SK-N-SH treated with all-trans-retinoic acid at 6 μM for 48 hours (cell line): ENCODE measurements around the gene POLR2F.

Experiments used
- ATAC-seq: fragments of 200-7000 bp; cut with Tn5 transposase; 3 replicates; pipeline ENCODE4 v1.9.1; 2020; ENCODE audit warnings: mild to moderate bottlenecking, moderate library complexity
- ARNTL ChIP-seq: fragments of 450-650 bp; formaldehyde crosslinking; IDR thresholded peaks from 2 replicates; pipeline ENCODE4 v1.5.0; 2020; ENCODE audit warnings: low read depth, mild to moderate bottlenecking, moderate library complexity, borderline replicate concordance
- CREB5 ChIP-seq: fragments of 250-450 bp; sonication (Bioruptor Pico); IDR thresholded peaks from 2 replicates; pipeline ENCODE4 v1.5.1; 2020; ENCODE audit warnings: low read depth, mild to moderate bottlenecking, moderate library complexity
- CSDC2 ChIP-seq: fragments of 250-450 bp; sonication (Bioruptor Pico); IDR thresholded peaks from 2 replicates; pipeline ENCODE4 v1.5.0; 2020; ENCODE audit warnings: mild to moderate bottlenecking, moderate library complexity
- CSRNP3 ChIP-seq: fragments of 250-450 bp; sonication (Bioruptor Pico); IDR thresholded peaks from 2 replicates; pipeline ENCODE4 v1.5.1; 2021; ENCODE audit warnings: mild to moderate bottlenecking, moderate library complexity
- ESRRG ChIP-seq: fragments of 250-450 bp; sonication (Bioruptor Pico); IDR thresholded peaks from 2 replicates; pipeline ENCODE4 v1.6.1; 2021; ENCODE audit warnings: mild to moderate bottlenecking
- ISL1 ChIP-seq: fragments of 250-450 bp; sonication (Bioruptor Pico); IDR thresholded peaks from 2 replicates; pipeline ENCODE4 v2.1.2; 2022; ENCODE audit warnings: mild to moderate bottlenecking, moderate library complexity
- OSR1 ChIP-seq: fragments of 250-450 bp; sonication (Bioruptor Pico); IDR thresholded peaks from 2 replicates; pipeline ENCODE4 v1.8.0; 2022; ENCODE audit warnings: moderate library complexity, mild to moderate bottlenecking, inconsistent platforms
- PATZ1 ChIP-seq: fragments of 250-450 bp; sonication (Bioruptor Pico); IDR thresholded peaks from 2 replicates; pipeline ENCODE4 v1.8.0; 2020; ENCODE audit warnings: mild to moderate bottlenecking, moderate library complexity, borderline replicate concordance
- PPARA ChIP-seq: fragments of 250-450 bp; sonication (Bioruptor Pico); IDR thresholded peaks from 2 replicates; pipeline ENCODE4 v1.5.0; 2020; ENCODE audit warnings: mild to moderate bottlenecking, borderline replicate concordance
- RARB ChIP-seq: fragments of 250-450 bp; sonication (Bioruptor Pico); IDR thresholded peaks from 2 replicates; pipeline ENCODE4 v1.8.0; 2021; ENCODE audit warnings: mild to moderate bottlenecking, moderate library complexity
- SNAI2 ChIP-seq: fragments of 250-450 bp; sonication (Bioruptor Pico); IDR thresholded peaks from 2 replicates; pipeline ENCODE4 v1.5.0; 2020; ENCODE audit warnings: mild to moderate bottlenecking, moderate library complexity
- TCF4 ChIP-seq: fragments of 250-450 bp; sonication (Bioruptor Pico); IDR thresholded peaks from 2 replicates; pipeline ENCODE4 v1.8.0; 2021; ENCODE audit warnings: mild to moderate bottlenecking, moderate library complexity, borderline replicate concordance
- TOX ChIP-seq: fragments of 250-450 bp; sonication (Bioruptor Pico); IDR thresholded peaks from 2 replicates; pipeline ENCODE4 v1.8.0; 2021; ENCODE audit warnings: mild to moderate bottlenecking, moderate library complexity, borderline replicate concordance
- ZFP30 ChIP-seq: fragments of 450-650 bp; formaldehyde crosslinking; IDR thresholded peaks from 2 replicates; pipeline ENCODE4 v1.5.0; 2022; ENCODE audit warnings: mild to moderate bottlenecking, moderate library complexity
- ZNF565 ChIP-seq: fragments of 450-650 bp; formaldehyde crosslinking; conservative IDR thresholded peaks from 2 replicates; pipeline ENCODE4 v1.5.0; 2020; ENCODE audit warnings: low read depth, mild to moderate bottlenecking, moderate library complexity
- ZNF70 ChIP-seq: fragments of 450-650 bp; formaldehyde crosslinking; IDR thresholded peaks from 2 replicates; pipeline ENCODE4 v1.5.0; 2020; ENCODE audit warnings: mild to moderate bottlenecking, moderate library complexity
- ZNF8 ChIP-seq: fragments of 450-650 bp; formaldehyde crosslinking; IDR thresholded peaks from 2 replicates; pipeline ENCODE4 v1.5.0; 2020; ENCODE audit warnings: mild to moderate bottlenecking, moderate library complexity

The POLR2F gene

GRCh38 chr22:37994049-37994448 lies 40.5 kb downstream of the POLR2F start:
- no peak for ATAC-seq
- no peak for TF ChIP-seq ISL1 (CRISPR knock-in tag)
- no peak for TF ChIP-seq OSR1
- no peak for TF ChIP-seq ZNF70 (CRISPR knock-in tag)
- TF ChIP-seq ZNF565 (CRISPR knock-in tag), result no peak
- no peak for TF ChIP-seq SNAI2 (CRISPR knock-in tag)
- TF ChIP-seq CREB5 (CRISPR knock-in tag), result no peak
- TF ChIP-seq CSRNP3, result no peak
- TF ChIP-seq, all 23 proteins: peak for 0

- ATAC-seq, result no peak
- TF ChIP-seq CREB5 (CRISPR knock-in tag) (no peak), CSDC2 (no peak), ISL1 (CRISPR knock-in tag) (no peak), SNAI2 (CRISPR knock-in tag) (no peak), TCF4 (CRISPR knock-in tag) (no peak), PPARA (CRISPR knock-in tag) (no peak), RARB (no peak), ARNTL (no peak), ZNF8 (no peak), ZFP30 (CRISPR knock-in tag) (no peak)
These were observed 41.5 kb downstream of the POLR2F start for GRCh38 chr22:37994982-37995381.

GRCh38 chr22:37995460-37995859 lies 42.0 kb downstream of the POLR2F start:
- TF ChIP-seq ISL1 (CRISPR knock-in tag), result no peak
- no peak for TF ChIP-seq PATZ1 (CRISPR knock-in tag)
- no peak for ATAC-seq

- TF ChIP-seq TOX (CRISPR knock-in tag) (no peak), OSR1 (no peak), ESRRG (CRISPR knock-in tag) (no peak), PATZ1 (CRISPR knock-in tag) (no peak), CREB5 (CRISPR knock-in tag) (no peak)
- ATAC-seq, result no peak
These were observed 42.6 kb downstream of the POLR2F start for GRCh38 chr22:37996079-37996478.
